PFSK-1 (cell line): ENCODE measurements around the gene OR4C13. TPM values are rescaled to one million over a fixed set of nuclear protein-coding genes. Genes with fewer than 3 reads are reported as not detected.
"Not testable (repeated sequence)": the region's sequence is repeated elsewhere in the genome, so short reads cannot be mapped to it uniquely, and the experiment has no call there.

Source experiments
- FOXP2 ChIP-seq: optimal IDR thresholded peaks from 2 replicates; pipeline ENCODE3; 2011; ENCODE audit warnings: borderline replicate concordance, control low read depth, inconsistent platforms; ENCODE audit not compliant: insufficient read depth; ENCODE audit errors: extremely low read length, extremely low read depth
- POLR2AphosphoS5 ChIP-seq: IDR thresholded peaks from 2 replicates; pipeline ENCODE4 v1.6.1; 2012; ENCODE audit warnings: low read depth, mild to moderate bottlenecking, control low read depth, low read length, moderate library complexity
- SIN3A ChIP-seq: IDR thresholded peaks from 2 replicates; pipeline ENCODE4 v1.6.1; 2012; ENCODE audit warnings: mild to moderate bottlenecking, low read length, moderate library complexity, borderline replicate concordance; ENCODE audit not compliant: insufficient read depth
- TAF1 ChIP-seq: IDR thresholded peaks from 2 replicates; pipeline ENCODE4 v1.6.1; 2012; ENCODE audit warnings: low read length, control low read depth, borderline replicate concordance; ENCODE audit not compliant: insufficient read depth
- polyA plus RNA-seq: library from polyadenylated mRNA; unstranded; fragments of >200 nt; gene quantifications from one replicate; pipeline ENCODE4 v1.2.1, GENCODE V29; 2012; ENCODE audit warnings: low read depth, missing spikeins; ENCODE audit not compliant: insufficient read length
- TF ChIP-seq, protein P1 (sequence below), 2 experiments: IDR thresholded peaks; 2 replicates each; pipeline versions ENCODE4 v1.6.1 to v1.8.0; 2011 to 2012; ENCODE audit warnings: low read depth in 2 of 2, low read length in 2 of 2, control low read depth in 1 of 2, inconsistent platforms in 1 of 2, mild to moderate bottlenecking in 1 of 2, moderate library complexity in 1 of 2; ENCODE audit not compliant: insufficient read depth in 1 of 2

OR4C13 gene
- polyA plus RNA-seq: not detected

DNA sequence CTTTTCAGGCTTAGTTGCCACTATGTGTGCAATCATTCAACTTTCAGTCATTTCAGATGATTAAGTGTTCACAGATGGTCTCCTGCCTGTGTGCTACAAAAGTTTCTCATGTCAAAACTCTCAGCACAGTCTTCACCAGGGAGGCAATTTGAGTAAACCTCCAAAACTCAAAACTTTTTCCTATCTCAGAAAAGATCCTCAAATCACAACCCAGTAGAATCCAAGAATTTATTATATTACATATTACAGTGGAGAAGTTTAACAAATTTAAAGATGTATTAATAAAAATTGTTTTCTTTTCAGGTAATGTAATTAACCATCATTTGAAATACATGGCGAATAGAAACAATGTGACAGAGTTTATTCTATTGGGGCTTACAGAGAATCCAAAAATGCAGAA, at the start of gene OR4C13:
OR4C13 (plus strand) TSS at position 301 of the 400 bp plus-strand sequence; CDS start at position 333, 32 bp downstream.
- TF ChIP-seq FOXP2 (no peak), SIN3A (no peak), POLR2AphosphoS5 (no peak), TAF1 (no peak)
- TF ChIP-seq, protein P1, sequence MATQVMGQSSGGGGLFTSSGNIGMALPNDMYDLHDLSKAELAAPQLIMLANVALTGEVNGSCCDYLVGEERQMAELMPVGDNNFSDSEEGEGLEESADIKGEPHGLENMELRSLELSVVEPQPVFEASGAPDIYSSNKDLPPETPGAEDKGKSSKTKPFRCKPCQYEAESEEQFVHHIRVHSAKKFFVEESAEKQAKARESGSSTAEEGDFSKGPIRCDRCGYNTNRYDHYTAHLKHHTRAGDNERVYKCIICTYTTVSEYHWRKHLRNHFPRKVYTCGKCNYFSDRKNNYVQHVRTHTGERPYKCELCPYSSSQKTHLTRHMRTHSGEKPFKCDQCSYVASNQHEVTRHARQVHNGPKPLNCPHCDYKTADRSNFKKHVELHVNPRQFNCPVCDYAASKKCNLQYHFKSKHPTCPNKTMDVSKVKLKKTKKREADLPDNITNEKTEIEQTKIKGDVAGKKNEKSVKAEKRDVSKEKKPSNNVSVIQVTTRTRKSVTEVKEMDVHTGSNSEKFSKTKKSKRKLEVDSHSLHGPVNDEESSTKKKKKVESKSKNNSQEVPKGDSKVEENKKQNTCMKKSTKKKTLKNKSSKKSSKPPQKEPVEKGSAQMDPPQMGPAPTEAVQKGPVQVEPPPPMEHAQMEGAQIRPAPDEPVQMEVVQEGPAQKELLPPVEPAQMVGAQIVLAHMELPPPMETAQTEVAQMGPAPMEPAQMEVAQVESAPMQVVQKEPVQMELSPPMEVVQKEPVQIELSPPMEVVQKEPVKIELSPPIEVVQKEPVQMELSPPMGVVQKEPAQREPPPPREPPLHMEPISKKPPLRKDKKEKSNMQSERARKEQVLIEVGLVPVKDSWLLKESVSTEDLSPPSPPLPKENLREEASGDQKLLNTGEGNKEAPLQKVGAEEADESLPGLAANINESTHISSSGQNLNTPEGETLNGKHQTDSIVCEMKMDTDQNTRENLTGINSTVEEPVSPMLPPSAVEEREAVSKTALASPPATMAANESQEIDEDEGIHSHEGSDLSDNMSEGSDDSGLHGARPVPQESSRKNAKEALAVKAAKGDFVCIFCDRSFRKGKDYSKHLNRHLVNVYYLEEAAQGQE (IDR thresholded peaks at IDR 0.05; ENCODE audit: insufficient read depth in 1 of 2, low read depth in 2 of 2, low read length in 2 of 2): no peak

DNA sequence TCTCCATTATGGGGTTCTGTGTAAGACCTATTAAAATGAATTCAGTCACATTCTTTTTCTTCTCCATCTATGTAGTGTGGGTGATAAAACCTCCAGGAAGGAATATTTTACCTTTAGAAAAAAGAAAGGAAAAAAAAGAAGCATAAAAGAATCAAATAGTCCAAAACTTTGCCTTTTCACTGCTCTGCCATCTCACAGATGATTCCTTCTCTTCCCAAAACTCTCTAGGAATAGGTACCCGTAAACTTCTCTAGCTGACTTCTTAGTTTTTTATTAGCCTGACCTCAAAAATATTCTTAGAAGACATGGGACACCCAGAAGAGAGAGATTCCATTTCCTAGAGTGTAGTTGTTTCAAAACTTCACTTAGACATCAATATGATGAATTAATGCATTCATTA, 30.2 kb downstream of the OR4C13 start, which contains the start of gene OR4C12:
OR4C12 (minus strand) TSS at position 101 of the 400 bp plus-strand sequence; CDS start at position 67, 34 bp downstream.
- TF ChIP-seq, protein P1 (IDR thresholded peaks at IDR 0.05; ENCODE audit: insufficient read depth in 1 of 2, low read depth in 2 of 2, low read length in 2 of 2): not testable (repeated sequence)
- TF ChIP-seq POLR2AphosphoS5, TAF1: not testable (repeated sequence)

DNA sequence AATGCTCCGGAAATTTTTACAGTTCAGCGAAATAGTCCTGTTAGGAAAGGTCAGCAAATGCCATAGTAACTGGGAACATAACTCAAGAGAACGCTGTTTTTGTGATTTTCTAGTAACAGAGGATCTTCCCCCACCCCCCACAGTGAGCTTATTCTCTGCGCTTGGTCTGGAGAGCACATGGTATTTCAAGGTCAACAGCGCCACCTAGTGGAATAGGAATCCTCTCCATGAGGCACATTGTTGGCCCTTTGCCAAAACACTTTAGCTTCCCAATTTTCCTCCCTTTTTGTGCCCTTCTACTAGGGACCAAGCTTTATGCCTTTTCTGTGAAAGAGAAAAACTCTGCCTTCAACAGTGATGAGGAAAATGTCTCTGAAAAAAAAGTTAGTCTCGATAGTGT, 43.4 kb downstream of the OR4C13 start:
- no peak for TF ChIP-seq POLR2AphosphoS5
